Frontal cortex (tissue), 4 donors: ENCODE measurements around the gene CES1. TPM values are rescaled to one million over a fixed set of nuclear protein-coding genes. Genes with fewer than 3 reads are reported as not detected.
"Not testable (repeated sequence)": the region's sequence is repeated elsewhere in the genome, so short reads cannot be mapped to it uniquely, and the experiment has no call there.

Source experiments
- DNase-seq, 2 donors: peaks; one replicate each; pipeline ENCODE4 v3.0.0; 2012; ENCODE audit warnings: low spot score in 2 of 2
- FAIRE-seq: peaks from 2 replicates; lab custom pipeline; 2012; peaks lifted over from hg19 to GRCh38; lab: Jason Lieb, UNC
- total RNA-seq: library from RNA; depleted of rRNA; stranded (reverse); fragments of >200 nt; gene quantifications from one replicate; pipeline ENCODE4 v1.2.3, GENCODE V29; 2014
- donor health status: control.
- donor health status: control.
- donor health status: control.

The CES1 gene
- total RNA-seq, 1 donor from 2014 or later, result 0.82 TPM

DNA sequence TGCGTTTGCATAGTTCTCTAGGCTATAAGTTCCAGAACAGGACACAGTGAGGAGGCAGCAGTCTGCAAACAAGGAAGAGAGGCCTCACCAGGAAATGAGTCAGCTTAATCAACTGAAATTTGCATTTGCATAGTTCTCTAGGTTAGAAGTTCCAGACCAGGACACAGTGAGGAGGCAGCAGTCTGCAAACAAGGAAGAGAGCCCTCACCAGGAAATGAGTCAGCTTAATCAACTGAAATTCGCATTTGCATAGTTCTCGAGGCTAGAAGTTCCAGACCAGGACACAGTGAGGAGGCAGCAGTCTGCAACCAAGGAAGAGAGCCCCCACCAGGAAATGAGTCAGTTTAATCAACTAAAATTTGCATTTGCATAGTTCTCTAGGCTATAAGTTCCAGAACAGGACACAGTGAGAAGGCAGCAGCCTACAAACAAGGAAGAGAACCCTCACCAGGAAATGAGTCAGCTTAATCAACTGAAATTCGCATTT, 79.7 kb downstream of the CES1 start:
- not testable (repeated sequence) for FAIRE-seq

More for the DNA sequence above, 79.7 kb downstream of the CES1 start:
- DNase-seq, result not testable (repeated sequence)

Other genes with a start within 250 kb of the CES1 start
- gene SLC6A2, start 177.1 kb downstream of the CES1 start, total RNA-seq, result under 0.01 TPM
- gene CES5A, start 42.3 kb upstream of the CES1 start, total RNA-seq, result 0.41 TPM